PFSK-1 (cell line): ENCODE measurements around the gene BICD1.

Source experiments
- FOXP2 ChIP-seq: optimal IDR thresholded peaks from 2 replicates; pipeline ENCODE3; 2011; ENCODE audit warnings: borderline replicate concordance, control low read depth, inconsistent platforms; ENCODE audit not compliant: insufficient read depth; ENCODE audit errors: extremely low read length, extremely low read depth
- POLR2AphosphoS5 ChIP-seq: IDR thresholded peaks from 2 replicates; pipeline ENCODE4 v1.6.1; 2012; ENCODE audit warnings: low read depth, mild to moderate bottlenecking, control low read depth, low read length, moderate library complexity
- SIN3A ChIP-seq: IDR thresholded peaks from 2 replicates; pipeline ENCODE4 v1.6.1; 2012; ENCODE audit warnings: mild to moderate bottlenecking, low read length, moderate library complexity, borderline replicate concordance; ENCODE audit not compliant: insufficient read depth
- TAF1 ChIP-seq: IDR thresholded peaks from 2 replicates; pipeline ENCODE4 v1.6.1; 2012; ENCODE audit warnings: low read length, control low read depth, borderline replicate concordance; ENCODE audit not compliant: insufficient read depth
- TF ChIP-seq, protein P1 (sequence below), 2 experiments: IDR thresholded peaks; 2 replicates each; pipeline versions ENCODE4 v1.6.1 to v1.8.0; 2011 to 2012; ENCODE audit warnings: low read depth in 2 of 2, low read length in 2 of 2, control low read depth in 1 of 2, inconsistent platforms in 1 of 2, mild to moderate bottlenecking in 1 of 2, moderate library complexity in 1 of 2; ENCODE audit not compliant: insufficient read depth in 1 of 2

BICD1 gene

GRCh38 chr12:32230613-32230993 is 124.0 kb downstream of the BICD1 start:
- TF ChIP-seq POLR2AphosphoS5 (no peak), SIN3A (no peak), FOXP2 (no peak), TAF1 (no peak)
- TF ChIP-seq, protein P1, sequence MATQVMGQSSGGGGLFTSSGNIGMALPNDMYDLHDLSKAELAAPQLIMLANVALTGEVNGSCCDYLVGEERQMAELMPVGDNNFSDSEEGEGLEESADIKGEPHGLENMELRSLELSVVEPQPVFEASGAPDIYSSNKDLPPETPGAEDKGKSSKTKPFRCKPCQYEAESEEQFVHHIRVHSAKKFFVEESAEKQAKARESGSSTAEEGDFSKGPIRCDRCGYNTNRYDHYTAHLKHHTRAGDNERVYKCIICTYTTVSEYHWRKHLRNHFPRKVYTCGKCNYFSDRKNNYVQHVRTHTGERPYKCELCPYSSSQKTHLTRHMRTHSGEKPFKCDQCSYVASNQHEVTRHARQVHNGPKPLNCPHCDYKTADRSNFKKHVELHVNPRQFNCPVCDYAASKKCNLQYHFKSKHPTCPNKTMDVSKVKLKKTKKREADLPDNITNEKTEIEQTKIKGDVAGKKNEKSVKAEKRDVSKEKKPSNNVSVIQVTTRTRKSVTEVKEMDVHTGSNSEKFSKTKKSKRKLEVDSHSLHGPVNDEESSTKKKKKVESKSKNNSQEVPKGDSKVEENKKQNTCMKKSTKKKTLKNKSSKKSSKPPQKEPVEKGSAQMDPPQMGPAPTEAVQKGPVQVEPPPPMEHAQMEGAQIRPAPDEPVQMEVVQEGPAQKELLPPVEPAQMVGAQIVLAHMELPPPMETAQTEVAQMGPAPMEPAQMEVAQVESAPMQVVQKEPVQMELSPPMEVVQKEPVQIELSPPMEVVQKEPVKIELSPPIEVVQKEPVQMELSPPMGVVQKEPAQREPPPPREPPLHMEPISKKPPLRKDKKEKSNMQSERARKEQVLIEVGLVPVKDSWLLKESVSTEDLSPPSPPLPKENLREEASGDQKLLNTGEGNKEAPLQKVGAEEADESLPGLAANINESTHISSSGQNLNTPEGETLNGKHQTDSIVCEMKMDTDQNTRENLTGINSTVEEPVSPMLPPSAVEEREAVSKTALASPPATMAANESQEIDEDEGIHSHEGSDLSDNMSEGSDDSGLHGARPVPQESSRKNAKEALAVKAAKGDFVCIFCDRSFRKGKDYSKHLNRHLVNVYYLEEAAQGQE (IDR thresholded peaks at IDR 0.05; ENCODE audit: insufficient read depth in 1 of 2, low read depth in 2 of 2, low read length in 2 of 2): no peak

- no peak for TF ChIP-seq TAF1
- TF ChIP-seq, protein P1 (IDR thresholded peaks at IDR 0.05; ENCODE audit: insufficient read depth in 1 of 2, low read depth in 2 of 2, low read length in 2 of 2): no peak
- TF ChIP-seq FOXP2: no peak
These were observed 126.9 kb downstream of the BICD1 start for GRCh38 chr12:32233568-32233967.

GRCh38 chr12:32235251-32235650 is 128.6 kb downstream of the BICD1 start:
- no peak for TF ChIP-seq SIN3A
- TF ChIP-seq POLR2AphosphoS5: no peak
- TF ChIP-seq, protein P1 (IDR thresholded peaks at IDR 0.05; ENCODE audit: insufficient read depth in 1 of 2, low read depth in 2 of 2, low read length in 2 of 2): no peak
- no peak for TF ChIP-seq FOXP2
- no peak for TF ChIP-seq TAF1

GRCh38 chr12:32240162-32240561 is 133.5 kb downstream of the BICD1 start:
- TF ChIP-seq, protein P1 (IDR thresholded peaks at IDR 0.05; ENCODE audit: insufficient read depth in 1 of 2, low read depth in 2 of 2, low read length in 2 of 2): no peak
- TF ChIP-seq POLR2AphosphoS5: no peak
- TF ChIP-seq TAF1: no peak
- TF ChIP-seq SIN3A: no peak
- no peak for TF ChIP-seq FOXP2

- TF ChIP-seq SIN3A (no peak), TAF1 (no peak), POLR2AphosphoS5 (no peak), FOXP2 (no peak)
- TF ChIP-seq, protein P1 (IDR thresholded peaks at IDR 0.05; ENCODE audit: insufficient read depth in 1 of 2, low read depth in 2 of 2, low read length in 2 of 2): no peak
These were observed 134.2 kb downstream of the BICD1 start for GRCh38 chr12:32240831-32241230.
